HEK293 (cell line): Measurements from ENCODE around the gene CDH26.

Experiments used
- CTCF ChIA-PET: fragments of 350-600 bp; formaldehyde crosslinking; extraction: SDS; loops from one replicate; lab custom pipeline; 2021; ENCODE audit warnings: antibody characterized with exemption; lab: Yijun Ruan, JAX
- POLR2A ChIA-PET: fragments of 300-600 bp; formaldehyde crosslinking; extraction: SDS; loops from one replicate; lab custom pipeline; 2020; ENCODE audit warnings: antibody characterized with exemption, inconsistent platforms; lab: Yijun Ruan, JAX
- H3K27ac ChIP-seq: fragments of 200-500 bp; sonication (Bioruptor generic); 2 replicates; pipeline ENCODE4 v1.5.1; 2014; ENCODE audit warnings: low read depth, low read length, control low read depth, inconsistent platforms; ENCODE audit errors: extremely low read depth
- H3K36me3 ChIP-seq, 2 experiments: fragments of 200-500 bp in 1 of 2; sonication (Bioruptor generic) in 1 of 2; 1 replicate in 1 of 2; 2 replicates in 1 of 2; pipeline ENCODE4 v1.5.1; 2014 to 2017; ENCODE audit warnings: inconsistent platforms in 2 of 2, low read length in 2 of 2; ENCODE audit not compliant: control insufficient read depth in 2 of 2, insufficient read depth in 1 of 2
- H3K4me1 ChIP-seq: fragments of 200-500 bp; sonication (Bioruptor generic); 2 replicates; pipeline ENCODE4 v1.5.1; 2014; ENCODE audit warnings: mild to moderate bottlenecking, low read length, inconsistent platforms; ENCODE audit not compliant: control insufficient read depth, insufficient read depth
- H3K4me3 ChIP-seq: 2 replicates; pipeline ENCODE4 v1.5.1; 2011; ENCODE audit warnings: low read depth, mild to moderate bottlenecking, control low read depth, low read length, moderate library complexity
- H3K9me3 ChIP-seq: fragments of 200-500 bp; sonication (Bioruptor generic); 2 replicates; pipeline ENCODE4 v1.5.1; 2014; ENCODE audit warnings: low read depth, low read length, inconsistent platforms; ENCODE audit not compliant: control insufficient read depth, insufficient read depth
- OSR2 ChIP-seq: fragments of 450-650 bp; formaldehyde crosslinking; IDR thresholded peaks from 2 replicates; pipeline ENCODE4 v1.5.1; 2016; ENCODE audit warnings: missing biosample characterization, missing genetic modification characterization
- PBX3 ChIP-seq: sonication (generic); formaldehyde crosslinking; IDR thresholded peaks from 2 replicates; pipeline ENCODE4 v1.8.1; 2022; ENCODE audit warnings: mild to moderate bottlenecking, moderate library complexity, missing genetic modification reagents
- PRDM6 ChIP-seq: fragments of 450-650 bp; formaldehyde crosslinking; IDR thresholded peaks from 2 replicates; pipeline ENCODE4 v1.5.1; 2017; ENCODE audit warnings: missing biosample characterization, missing genetic modification characterization
- SALL2 ChIP-seq: fragments of 450-650 bp; formaldehyde crosslinking; IDR thresholded peaks from 2 replicates; pipeline ENCODE4 v1.5.0; 2017; ENCODE audit warnings: missing biosample characterization, mild to moderate bottlenecking, missing genetic modification characterization, borderline replicate concordance
- WT1 ChIP-seq: fragments of 450-650 bp; formaldehyde crosslinking; IDR thresholded peaks from 2 replicates; pipeline ENCODE4 v1.5.1; 2016; ENCODE audit warnings: missing biosample characterization, missing genetic modification characterization
- ZBTB20 ChIP-seq: fragments of 450-650 bp; formaldehyde crosslinking; IDR thresholded peaks from 2 replicates; pipeline ENCODE4 v1.5.1; 2016; ENCODE audit warnings: missing biosample characterization, missing genetic modification characterization
- ZIC2 ChIP-seq: fragments of 450-650 bp; formaldehyde crosslinking; IDR thresholded peaks from 2 replicates; pipeline ENCODE4 v1.5.1; 2016; ENCODE audit warnings: missing biosample characterization, missing genetic modification characterization
- ZNF121 ChIP-seq: fragments of 450-650 bp; formaldehyde crosslinking; IDR thresholded peaks from 2 replicates; pipeline ENCODE4 v1.5.1; 2016; ENCODE audit warnings: missing biosample characterization, missing genetic modification characterization
- ZNF146 ChIP-seq: fragments of 450-650 bp; formaldehyde crosslinking; IDR thresholded peaks from 2 replicates; pipeline ENCODE4 v1.5.1; 2016; ENCODE audit warnings: missing biosample characterization, missing genetic modification characterization
- ZNF155 ChIP-seq: fragments of 450-650 bp; formaldehyde crosslinking; IDR thresholded peaks from 2 replicates; pipeline ENCODE4 v1.5.1; 2016; ENCODE audit warnings: missing biosample characterization, missing genetic modification characterization
- ZNF239 ChIP-seq: fragments of 450-650 bp; formaldehyde crosslinking; IDR thresholded peaks from 2 replicates; pipeline ENCODE4 v1.5.1; 2016; ENCODE audit warnings: missing biosample characterization, missing genetic modification characterization
- ZNF362 ChIP-seq: fragments of 450-650 bp; formaldehyde crosslinking; IDR thresholded peaks from 2 replicates; pipeline ENCODE4 v1.5.1; 2016; ENCODE audit warnings: missing biosample characterization, missing genetic modification characterization
- ZNF37A ChIP-seq: fragments of 450-650 bp; IDR thresholded peaks from 2 replicates; pipeline ENCODE4 v1.5.1; 2018; ENCODE audit warnings: missing biosample characterization, missing genetic modification characterization
- ZNF433 ChIP-seq: fragments of 450-650 bp; formaldehyde crosslinking; IDR thresholded peaks from 2 replicates; pipeline ENCODE4 v1.5.1; 2016; ENCODE audit warnings: missing biosample characterization, missing genetic modification characterization, low read depth
- ZNF488 ChIP-seq: fragments of 450-650 bp; formaldehyde crosslinking; IDR thresholded peaks from 2 replicates; pipeline ENCODE4 v1.5.1; 2016; ENCODE audit warnings: missing biosample characterization, missing genetic modification characterization
- ZNF558 ChIP-seq: fragments of 450-650 bp; formaldehyde crosslinking; IDR thresholded peaks from 2 replicates; pipeline ENCODE4 v1.5.1; 2016; ENCODE audit warnings: missing biosample characterization, missing genetic modification characterization
- ZNF561 ChIP-seq: fragments of 450-650 bp; IDR thresholded peaks from 2 replicates; pipeline ENCODE4 v1.5.1; 2018; ENCODE audit warnings: missing biosample characterization, missing genetic modification characterization, borderline replicate concordance
- ZNF585B ChIP-seq: fragments of 450-650 bp; formaldehyde crosslinking; IDR thresholded peaks from 2 replicates; pipeline ENCODE4 v1.5.1; 2016; ENCODE audit warnings: missing biosample characterization, missing genetic modification characterization
- ZNF600 ChIP-seq: fragments of 450-650 bp; formaldehyde crosslinking; IDR thresholded peaks from 2 replicates; pipeline ENCODE4 v1.5.1; 2016; ENCODE audit warnings: missing biosample characterization, missing genetic modification characterization
- ZNF621 ChIP-seq: fragments of 450-650 bp; formaldehyde crosslinking; IDR thresholded peaks from 2 replicates; pipeline ENCODE4 v1.5.1; 2017; ENCODE audit warnings: missing biosample characterization, missing genetic modification characterization
- ZNF658 ChIP-seq: fragments of 450-650 bp; formaldehyde crosslinking; IDR thresholded peaks from 2 replicates; pipeline ENCODE4; 2016; ENCODE audit warnings: missing biosample characterization, missing genetic modification characterization
- ZNF707 ChIP-seq: fragments of 450-650 bp; formaldehyde crosslinking; IDR thresholded peaks from 2 replicates; pipeline ENCODE4 v1.5.1; 2016; ENCODE audit warnings: missing biosample characterization, missing genetic modification characterization
- ZSCAN5A ChIP-seq: fragments of 450-650 bp; formaldehyde crosslinking; IDR thresholded peaks from 2 replicates; pipeline ENCODE4 v1.5.1; 2016; ENCODE audit warnings: missing biosample characterization, missing genetic modification characterization
- TF ChIP-seq, protein P1 (sequence below): fragments of 450-650 bp; formaldehyde crosslinking; IDR thresholded peaks from 2 replicates; pipeline ENCODE4 v1.5.1; 2016; ENCODE audit warnings: missing biosample characterization, missing genetic modification characterization
- TF ChIP-seq, protein P2 (sequence below): fragments of 450-650 bp; formaldehyde crosslinking; IDR thresholded peaks from 2 replicates; pipeline ENCODE4 v1.5.1; 2016; ENCODE audit warnings: missing biosample characterization, missing genetic modification characterization

Gene CDH26

GRCh38 chr20:59925359-59925758 lies 32.9 kb upstream of the CDH26 start:
- CTCF ChIA-PET = interaction anchor here (0.7 to 2.1 kb wide), 2 partner anchors 10 to 11 kb away, joined by 3 to 11 read pairs; no protein-coding TSS in a partner anchor
- TF ChIP-seq ZBTB20 (tag by site-specific recombination) (no peak), ZNF146 (tag by site-specific recombination) (no peak), PBX3 (CRISPR knock-in tag) (no peak), ZNF155 (tag by site-specific recombination) (no peak), ZNF707 (tag by site-specific recombination) (no peak), ZNF585B (no peak), ZNF433 (tag by site-specific recombination) (no peak), ZNF362 (no peak), ZNF121 (no peak), ZNF658 (tag by site-specific recombination) (no peak)
- TF ChIP-seq, protein P1, sequence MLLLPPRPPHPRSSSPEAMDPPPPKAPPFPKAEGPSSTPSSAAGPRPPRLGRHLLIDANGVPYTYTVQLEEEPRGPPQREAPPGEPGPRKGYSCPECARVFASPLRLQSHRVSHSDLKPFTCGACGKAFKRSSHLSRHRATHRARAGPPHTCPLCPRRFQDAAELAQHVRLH (tag by site-specific recombination) = no peak
- TF ChIP-seq, protein P2, sequence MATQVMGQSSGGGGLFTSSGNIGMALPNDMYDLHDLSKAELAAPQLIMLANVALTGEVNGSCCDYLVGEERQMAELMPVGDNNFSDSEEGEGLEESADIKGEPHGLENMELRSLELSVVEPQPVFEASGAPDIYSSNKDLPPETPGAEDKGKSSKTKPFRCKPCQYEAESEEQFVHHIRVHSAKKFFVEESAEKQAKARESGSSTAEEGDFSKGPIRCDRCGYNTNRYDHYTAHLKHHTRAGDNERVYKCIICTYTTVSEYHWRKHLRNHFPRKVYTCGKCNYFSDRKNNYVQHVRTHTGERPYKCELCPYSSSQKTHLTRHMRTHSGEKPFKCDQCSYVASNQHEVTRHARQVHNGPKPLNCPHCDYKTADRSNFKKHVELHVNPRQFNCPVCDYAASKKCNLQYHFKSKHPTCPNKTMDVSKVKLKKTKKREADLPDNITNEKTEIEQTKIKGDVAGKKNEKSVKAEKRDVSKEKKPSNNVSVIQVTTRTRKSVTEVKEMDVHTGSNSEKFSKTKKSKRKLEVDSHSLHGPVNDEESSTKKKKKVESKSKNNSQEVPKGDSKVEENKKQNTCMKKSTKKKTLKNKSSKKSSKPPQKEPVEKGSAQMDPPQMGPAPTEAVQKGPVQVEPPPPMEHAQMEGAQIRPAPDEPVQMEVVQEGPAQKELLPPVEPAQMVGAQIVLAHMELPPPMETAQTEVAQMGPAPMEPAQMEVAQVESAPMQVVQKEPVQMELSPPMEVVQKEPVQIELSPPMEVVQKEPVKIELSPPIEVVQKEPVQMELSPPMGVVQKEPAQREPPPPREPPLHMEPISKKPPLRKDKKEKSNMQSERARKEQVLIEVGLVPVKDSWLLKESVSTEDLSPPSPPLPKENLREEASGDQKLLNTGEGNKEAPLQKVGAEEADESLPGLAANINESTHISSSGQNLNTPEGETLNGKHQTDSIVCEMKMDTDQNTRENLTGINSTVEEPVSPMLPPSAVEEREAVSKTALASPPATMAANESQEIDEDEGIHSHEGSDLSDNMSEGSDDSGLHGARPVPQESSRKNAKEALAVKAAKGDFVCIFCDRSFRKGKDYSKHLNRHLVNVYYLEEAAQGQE (tag by site-specific recombination) = no peak

GRCh38 chr20:59925899-59926298 lies 32.3 kb upstream of the CDH26 start:
- POLR2A ChIA-PET = interaction anchor here (1.2 kb wide), 1 partner anchor 14 kb away, joined by 5 read pairs; the partner anchor contains the start of genes FAM217B and PPP1R3D
- CTCF ChIA-PET = interaction anchor here (0.6 to 2.1 kb wide), 3 partner anchors 9 to 156 kb away, joined by 3 to 11 read pairs (median 3); no protein-coding TSS in a partner anchor
- Histone ChIP-seq H3K36me3 (no peaks in the 10 kb centered on the region), H3K9me3 (no peaks in the 10 kb centered on the region), H3K4me1 (peaks cover 31% of the 10 kb centered on the region), H3K4me3 (no peak overlapping the region), H3K27ac (no peak overlapping the region)
- no peak for TF ChIP-seq ZSCAN5A (tag by site-specific recombination)
- TF ChIP-seq ZNF621 = no peak
- no peak for TF ChIP-seq ZIC2 (tag by site-specific recombination)
- TF ChIP-seq OSR2 (tag by site-specific recombination) = peak; percentile 21; the same call in 1 of the 2 replicates
- TF ChIP-seq PRDM6 = peak; percentile 83
- no peak for TF ChIP-seq ZNF239 (tag by site-specific recombination)
- no peak for TF ChIP-seq ZNF37A
- peak; percentile 60; the same call in 1 of the 2 replicates for TF ChIP-seq ZNF561 (tag by site-specific recombination)
- TF ChIP-seq ZNF600 (tag by site-specific recombination) = no peak
- TF ChIP-seq ZNF488 (tag by site-specific recombination) = no peak
- TF ChIP-seq ZNF558 (tag by site-specific recombination) = no peak
- no peak for TF ChIP-seq SALL2 (tag by site-specific recombination)
- TF ChIP-seq WT1 (tag by site-specific recombination) = peak; percentile 64

More at GRCh38 chr20:59925359-59925758, 32.9 kb upstream of the CDH26 start:
- POLR2A ChIA-PET = interaction anchor here (1.2 kb wide), 1 partner anchor 15 kb away, joined by 5 read pairs; the partner anchor contains the start of genes FAM217B and PPP1R3D
- peaks cover 31% of the 10 kb centered on the region for H3K4me1 ChIP-seq
- no peaks in the 10 kb centered on the region for H3K9me3 ChIP-seq
- no peak overlapping the region for H3K4me3 ChIP-seq
- no peak overlapping the region for H3K27ac ChIP-seq
- no peaks in the 10 kb centered on the region for H3K36me3 ChIP-seq
